Esophagus squamous epithelium (tissue), 5 donors: Measurements from ENCODE around the gene HECW1. TPM values are rescaled to one million over a fixed set of nuclear protein-coding genes. Genes with fewer than 3 reads are reported as not detected.
"Not testable (repeated sequence)": the region's sequence is repeated elsewhere in the genome, so short reads cannot be mapped to it uniquely, and the experiment has no call there.

Experiments
- DNase-seq: peaks from one replicate; lab custom pipeline; 2025; lab: John Stamatoyannopoulos, UW
- H3K27ac ChIP-seq, 4 donors: fragments of 200-600 bp; sonication (generic); one replicate each; pipeline ENCODE4 v1.5.1; 2016 to 2019; ENCODE audit warnings: mild to moderate bottlenecking in 1 of 4
- H3K27me3 ChIP-seq, 4 donors: fragments of 200-600 bp; sonication (generic); 1 replicate in 3 of 4; 2 replicates in 1 of 4; pipeline versions ENCODE4 v1.5.1 to v1.6.0; 2017 to 2021; ENCODE audit warnings: antibody characterized with exemption in 1 of 4
- H3K36me3 ChIP-seq, 3 donors: fragments of 200-600 bp; sonication (generic); one replicate each; pipeline ENCODE4 v1.5.1; 2016 to 2019
- H3K4me1 ChIP-seq, 3 donors: fragments of 200-600 bp; sonication (generic); one replicate each; pipeline ENCODE4 v1.5.1; 2017 to 2019
- H3K4me3 ChIP-seq, 4 donors: fragments of 200-600 bp; sonication (generic); 1 replicate in 3 of 4; 2 replicates in 1 of 4; pipeline ENCODE4 v1.5.1; 2016 to 2019; ENCODE audit warnings: mild to moderate bottlenecking in 2 of 4, moderate library complexity in 1 of 4
- H3K9me3 ChIP-seq, 3 donors: fragments of 200-600 bp; sonication (generic); one replicate each; pipeline ENCODE4 v1.5.1; 2016 to 2019
- POLR2A ChIP-seq, 4 donors: fragments of 450-650 bp; IDR thresholded peaks; one replicate each; pipeline ENCODE4 v1.6.1; 2017; ENCODE audit warnings: antibody characterized with exemption in 4 of 4, mild to moderate bottlenecking in 4 of 4, moderate library complexity in 3 of 4
- WGBS, 2 donors: methylation state at CpG; one replicate each; pipeline ENCODE4 v1.1.5; 2018; 5-methylcytosine and 5-hydroxymethylcytosine counted together
- intact Hi-C: fragments of 100-400 bp; cut with DNase I; formaldehyde crosslinking; loops from one replicate; pipeline ENCODE4 v1.15.0; 2022
- total RNA-seq, 4 donors: library from RNA; depleted of rRNA; stranded (reverse); fragments of >200 nt; gene quantifications; one replicate each; pipeline ENCODE4 v1.1.0, GENCODE V29; 2016
- TF ChIP-seq, protein P1 (sequence below), 6 experiments: fragments of 450-650 bp in 4 of 6; fragments of 200-600 bp in 2 of 6; sonication (generic) in 2 of 6; IDR thresholded peaks; one replicate each; pipeline ENCODE4 v1.5.1; 2016 to 2019; ENCODE audit warnings: antibody characterized with exemption in 6 of 6, mild to moderate bottlenecking in 4 of 6, moderate library complexity in 4 of 6
- donor health status: DM: yes; HTN: yes; CAD: no.

Gene HECW1
- total RNA-seq, 4 donors from 2014 or later = 0.18 to 0.57 (median 0.19) TPM; not detected in 1

DNA sequence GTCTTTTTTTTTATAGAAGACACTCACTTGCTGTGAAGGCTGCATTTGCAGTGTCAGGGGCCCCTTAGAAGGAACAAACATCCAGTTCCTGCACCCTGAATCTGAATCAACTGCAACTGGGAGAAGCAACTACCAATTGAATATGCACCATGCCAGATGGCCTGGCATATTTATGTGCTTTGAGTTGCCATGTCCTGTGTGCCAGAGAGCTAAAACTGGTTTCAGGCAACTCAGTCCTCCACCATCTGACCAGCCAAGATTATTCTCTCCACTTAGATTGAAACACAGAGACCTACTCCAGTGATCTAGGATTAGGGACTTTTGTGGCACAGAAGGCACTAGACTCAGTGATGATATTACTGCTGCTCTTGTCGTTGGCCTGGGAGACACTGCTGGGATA lies 225.4 kb downstream of the HECW1 start:
- Histone ChIP-seq H3K9me3 (no peaks in the 10 kb centered on the region), H3K36me3 (no peaks in the 10 kb centered on the region), H3K27me3 (peaks cover 0 to 4% (median 0%) of the 10 kb centered on the region in 4 donors), H3K27ac (no peak overlapping the region), H3K4me3 (no peak overlapping the region), H3K4me1 (no peaks in the 10 kb centered on the region)
- WGBS, 2 donors = 57% methylated on average over 1 of the region's 1 CpG; no CpG with 5 or more reads in 1 of the 2 donors
- no peak for TF ChIP-seq POLR2A (IDR thresholded peaks at IDR 0.05)
- TF ChIP-seq, protein P1, sequence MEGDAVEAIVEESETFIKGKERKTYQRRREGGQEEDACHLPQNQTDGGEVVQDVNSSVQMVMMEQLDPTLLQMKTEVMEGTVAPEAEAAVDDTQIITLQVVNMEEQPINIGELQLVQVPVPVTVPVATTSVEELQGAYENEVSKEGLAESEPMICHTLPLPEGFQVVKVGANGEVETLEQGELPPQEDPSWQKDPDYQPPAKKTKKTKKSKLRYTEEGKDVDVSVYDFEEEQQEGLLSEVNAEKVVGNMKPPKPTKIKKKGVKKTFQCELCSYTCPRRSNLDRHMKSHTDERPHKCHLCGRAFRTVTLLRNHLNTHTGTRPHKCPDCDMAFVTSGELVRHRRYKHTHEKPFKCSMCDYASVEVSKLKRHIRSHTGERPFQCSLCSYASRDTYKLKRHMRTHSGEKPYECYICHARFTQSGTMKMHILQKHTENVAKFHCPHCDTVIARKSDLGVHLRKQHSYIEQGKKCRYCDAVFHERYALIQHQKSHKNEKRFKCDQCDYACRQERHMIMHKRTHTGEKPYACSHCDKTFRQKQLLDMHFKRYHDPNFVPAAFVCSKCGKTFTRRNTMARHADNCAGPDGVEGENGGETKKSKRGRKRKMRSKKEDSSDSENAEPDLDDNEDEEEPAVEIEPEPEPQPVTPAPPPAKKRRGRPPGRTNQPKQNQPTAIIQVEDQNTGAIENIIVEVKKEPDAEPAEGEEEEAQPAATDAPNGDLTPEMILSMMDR (IDR thresholded peaks at IDR 0.05) = no peak
- intact Hi-C loops = no loop called here
- DNase-seq = no peak

DNA sequence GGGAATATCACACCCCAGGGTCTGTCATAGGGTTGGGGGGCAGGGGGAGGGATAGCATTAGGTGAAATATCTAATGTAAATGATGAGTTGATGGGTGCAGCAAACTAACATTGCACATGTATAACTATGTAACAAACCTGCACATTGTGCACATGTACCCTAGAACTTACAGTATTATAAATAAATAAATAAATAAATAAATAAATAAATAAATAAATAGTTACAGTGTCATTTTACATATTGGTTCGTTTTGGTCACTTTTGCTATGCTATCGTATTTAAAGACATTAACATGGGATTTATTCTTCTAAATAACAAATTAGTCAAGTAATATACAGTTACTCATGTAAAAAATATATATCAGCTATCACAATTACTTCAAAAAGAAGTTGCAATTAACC lies 228.7 kb downstream of the HECW1 start:
- H3K4me3 ChIP-seq = no peak overlapping the region
- WGBS, 2 donors = 68 to 75% methylated on average over 2 of the region's 2 CpGs
- no peak for DNase-seq
- H3K27ac ChIP-seq = no peak overlapping the region
- H3K36me3 ChIP-seq = no peaks in the 10 kb centered on the region
- H3K27me3 ChIP-seq = peaks cover 0 to 4% (median 0%) of the 10 kb centered on the region in 4 donors
- H3K9me3 ChIP-seq = no peaks in the 10 kb centered on the region
- intact Hi-C loops = no loop called here
- TF ChIP-seq, protein P1 (IDR thresholded peaks at IDR 0.05) = no peak
- no peak for TF ChIP-seq POLR2A (IDR thresholded peaks at IDR 0.05)
- no peaks in the 10 kb centered on the region for H3K4me1 ChIP-seq

DNA sequence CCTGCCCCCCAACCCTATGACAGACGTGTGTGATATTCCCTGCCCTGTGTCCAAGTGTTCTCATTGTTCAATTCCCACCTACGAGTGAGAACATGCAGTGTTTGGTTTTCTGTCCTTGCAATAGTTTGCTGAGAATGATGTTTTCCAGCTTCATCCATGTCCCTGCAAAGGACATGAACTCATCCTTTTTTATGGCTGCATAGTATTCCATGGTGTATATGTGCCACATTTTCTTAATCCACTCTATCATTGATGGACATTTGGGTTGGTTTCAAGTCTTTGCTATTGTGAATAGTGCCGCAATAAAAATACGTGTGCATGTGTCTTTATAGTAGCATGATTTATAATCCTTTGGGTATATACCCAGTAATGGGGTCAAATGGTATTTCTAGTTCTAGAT lies 231.0 kb downstream of the HECW1 start:
- H3K27me3 ChIP-seq, H3K9me3 ChIP-seq, DNase-seq, intact Hi-C loops, H3K4me1 ChIP-seq, H3K27ac ChIP-seq, H3K4me3 ChIP-seq, H3K36me3 ChIP-seq: not testable (repeated sequence)
- WGBS, 2 donors = 73 to 76% methylated on average over 4 of the region's 4 CpGs

DNA sequence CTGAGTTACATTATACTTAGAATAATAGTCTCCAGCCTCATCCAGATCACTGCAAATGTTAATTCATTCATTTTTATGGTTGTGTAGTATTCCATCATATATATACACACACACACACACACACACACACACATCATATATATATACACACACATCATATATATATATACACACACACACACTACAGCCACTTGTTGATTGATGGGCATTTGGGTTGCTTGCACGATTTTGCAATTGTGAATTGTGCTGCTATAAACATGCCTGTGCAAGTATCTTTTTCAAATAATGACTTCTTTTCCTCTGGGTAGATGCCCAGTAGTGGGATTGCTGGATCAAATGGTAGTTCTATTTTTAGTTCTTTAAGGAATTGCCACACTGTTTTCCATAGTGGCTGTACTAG lies 233.2 kb downstream of the HECW1 start:
- H3K4me1 ChIP-seq, intact Hi-C loops, DNase-seq, H3K9me3 ChIP-seq, H3K4me3 ChIP-seq, H3K36me3 ChIP-seq, H3K27ac ChIP-seq, H3K27me3 ChIP-seq: not testable (repeated sequence)
- 0% methylated on average over 1 of the region's 1 CpG for WGBS, 2 donors

DNA sequence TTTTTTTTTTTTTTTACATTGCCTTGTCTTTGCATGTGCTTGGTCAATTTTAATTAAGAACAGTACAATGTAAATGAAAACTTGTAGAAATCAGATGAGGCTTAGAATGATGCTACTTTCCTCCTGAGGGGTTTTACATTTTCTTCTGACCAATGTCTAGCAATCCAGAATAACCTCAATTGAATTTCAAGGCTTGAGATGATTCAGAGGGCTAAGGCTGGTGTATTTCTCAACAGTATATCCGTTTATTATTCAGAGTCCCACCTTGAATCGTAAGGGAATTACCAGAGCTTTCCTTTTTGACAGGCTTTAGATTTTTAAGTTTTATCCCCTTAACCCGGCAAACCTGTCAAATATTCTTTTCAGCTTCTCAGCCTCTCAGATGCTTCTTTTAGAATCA lies 239.2 kb downstream of the HECW1 start:
- Histone ChIP-seq H3K4me3 (no peak overlapping the region), H3K36me3 (no peaks in the 10 kb centered on the region), H3K9me3 (peaks cover 0 to 18% (median 0%) of the 10 kb centered on the region in 3 donors), H3K4me1 (no peaks in the 10 kb centered on the region), H3K27me3 (peaks cover 0 to 8% (median 0%) of the 10 kb centered on the region in 4 donors), H3K27ac (no peak overlapping the region)
- no peak for DNase-seq
- no peak for TF ChIP-seq POLR2A (IDR thresholded peaks at IDR 0.05)
- TF ChIP-seq, protein P1 (IDR thresholded peaks at IDR 0.05) = no peak
- WGBS, 2 donors = 64 to 67% methylated on average over 3 of the region's 3 CpGs
- intact Hi-C loops = no loop called here

DNA sequence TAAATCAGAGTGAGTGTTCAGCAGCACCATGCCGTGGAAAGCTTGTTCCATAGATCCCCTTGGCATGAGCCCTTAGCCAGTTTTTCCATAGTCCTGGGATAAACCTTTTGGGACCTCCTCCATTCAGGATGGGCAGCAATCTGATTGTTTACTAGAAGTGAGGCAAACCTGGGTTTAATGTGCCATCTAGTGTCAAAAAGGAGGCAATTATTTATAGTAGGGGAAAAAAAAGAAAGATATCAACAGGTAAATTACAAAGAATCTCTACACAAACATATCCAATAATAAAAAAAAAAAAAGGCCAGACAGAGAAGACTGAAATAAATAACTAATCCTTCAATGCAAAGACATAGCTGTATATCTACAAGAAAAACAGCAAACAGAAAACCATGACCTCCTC lies 241.5 kb downstream of the HECW1 start:
- intact Hi-C loops = no loop called here
- TF ChIP-seq, protein P1 (IDR thresholded peaks at IDR 0.05) = no peak
- no peak for TF ChIP-seq POLR2A (IDR thresholded peaks at IDR 0.05)
- H3K27me3 ChIP-seq = peaks cover 0 to 8% (median 0%) of the 10 kb centered on the region in 4 donors
- DNase-seq = no peak
- H3K9me3 ChIP-seq = peaks cover 0 to 18% (median 0%) of the 10 kb centered on the region in 3 donors
- WGBS, 2 donors = 77 to 100% methylated on average over 1 of the region's 1 CpG
- no peak overlapping the region for H3K4me3 ChIP-seq
- no peaks in the 10 kb centered on the region for H3K4me1 ChIP-seq
- H3K36me3 ChIP-seq = no peaks in the 10 kb centered on the region
- H3K27ac ChIP-seq = no peak overlapping the region
